ENCODE measurements around the gene ABCG2. TPM values are rescaled to one million over a fixed set of nuclear protein-coding genes. Genes with fewer than 3 reads are reported as not detected.
"Not testable (repeated sequence)": the region's sequence is repeated elsewhere in the genome, so short reads cannot be mapped to it uniquely, and the experiment has no call there.

ABCG2 gene
- total RNA-seq, 2 donors from 2014 or later = 0.31 to 4.0 TPM

DNA sequence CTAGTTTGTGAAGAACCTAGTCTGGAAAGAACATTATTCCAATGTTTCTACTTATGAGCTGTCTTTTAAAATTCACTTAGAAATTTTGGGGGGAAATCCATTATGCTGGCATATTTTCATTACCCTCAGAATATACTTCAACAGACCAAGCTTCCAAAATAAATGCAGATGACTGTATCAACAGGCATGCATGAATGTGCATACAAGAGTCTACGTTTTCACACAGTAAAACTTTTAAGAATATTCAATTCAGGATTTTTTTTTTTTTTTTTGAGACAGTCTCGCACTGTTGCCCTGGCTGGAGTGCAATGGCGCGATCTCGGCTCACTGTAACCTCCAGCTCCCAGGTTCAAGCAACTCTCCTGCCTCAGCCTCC lies 49.7 kb downstream of the ABCG2 start:
- 95 to 100% methylated on average over 3 to 5 of the region's 5 CpGs for WGBS, 2 experiments (ENCODE audit: insufficient coverage in 1 of 2, insufficient read length in 1 of 2)
- Mint-ChIP-seq H3K27ac (no peak overlapping the region), H3K4me1 (no peaks in the 10 kb centered on the region), H3K4me3 (no peak overlapping the region), H3K27me3 (ENCODE audit: insufficient read depth) (no peaks in the 10 kb centered on the region), H3K36me3 (ENCODE audit: low read depth) (no peaks in the 10 kb centered on the region), H3K9me3 (no peaks in the 10 kb centered on the region)
- H3K27ac ChIP-seq (ENCODE audit: low read depth, low read length) = no peak overlapping the region
- no peaks in the 10 kb centered on the region for H3K4me1 ChIP-seq (ENCODE audit: control insufficient read depth, insufficient read depth, low read length)
- no peak overlapping the region for H3K4me3 ChIP-seq (ENCODE audit: low read length)
- H3K9ac ChIP-seq (ENCODE audit: extremely low read depth, low read length, poor library complexity, severe bottlenecking) = no peak overlapping the region
- H3K27me3 ChIP-seq (ENCODE audit: control insufficient read depth, insufficient read depth, low read length, poor library complexity, severe bottlenecking) = no peaks in the 10 kb centered on the region
- no peak for DNase-seq
- no peaks in the 10 kb centered on the region for H3K9me3 ChIP-seq (ENCODE audit: control insufficient read depth, low read length)
- TF ChIP-seq, protein P1, sequence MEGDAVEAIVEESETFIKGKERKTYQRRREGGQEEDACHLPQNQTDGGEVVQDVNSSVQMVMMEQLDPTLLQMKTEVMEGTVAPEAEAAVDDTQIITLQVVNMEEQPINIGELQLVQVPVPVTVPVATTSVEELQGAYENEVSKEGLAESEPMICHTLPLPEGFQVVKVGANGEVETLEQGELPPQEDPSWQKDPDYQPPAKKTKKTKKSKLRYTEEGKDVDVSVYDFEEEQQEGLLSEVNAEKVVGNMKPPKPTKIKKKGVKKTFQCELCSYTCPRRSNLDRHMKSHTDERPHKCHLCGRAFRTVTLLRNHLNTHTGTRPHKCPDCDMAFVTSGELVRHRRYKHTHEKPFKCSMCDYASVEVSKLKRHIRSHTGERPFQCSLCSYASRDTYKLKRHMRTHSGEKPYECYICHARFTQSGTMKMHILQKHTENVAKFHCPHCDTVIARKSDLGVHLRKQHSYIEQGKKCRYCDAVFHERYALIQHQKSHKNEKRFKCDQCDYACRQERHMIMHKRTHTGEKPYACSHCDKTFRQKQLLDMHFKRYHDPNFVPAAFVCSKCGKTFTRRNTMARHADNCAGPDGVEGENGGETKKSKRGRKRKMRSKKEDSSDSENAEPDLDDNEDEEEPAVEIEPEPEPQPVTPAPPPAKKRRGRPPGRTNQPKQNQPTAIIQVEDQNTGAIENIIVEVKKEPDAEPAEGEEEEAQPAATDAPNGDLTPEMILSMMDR (conservative IDR thresholded peaks at IDR 0.05) = no peak
- no peaks in the 10 kb centered on the region for H3K36me3 ChIP-seq (ENCODE audit: control insufficient read depth, insufficient read depth, low read length)

DNA sequence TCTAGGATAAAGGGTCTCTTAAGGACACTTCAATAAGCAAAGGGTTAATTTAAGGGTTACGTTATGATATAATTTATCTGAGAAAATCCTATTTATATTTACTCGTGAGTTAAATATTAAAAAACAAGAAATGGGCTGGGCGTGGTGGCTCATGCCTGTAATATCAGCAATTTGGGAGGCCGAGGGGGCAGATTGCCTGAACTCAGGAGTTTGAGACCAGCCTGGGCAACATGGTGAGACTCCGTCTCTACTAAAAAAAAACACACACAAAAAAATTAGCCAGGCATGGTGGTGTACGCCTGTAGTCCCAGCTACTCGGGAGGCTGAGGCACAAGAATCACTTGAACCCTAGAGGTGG lies 50.4 kb downstream of the ABCG2 start:
- WGBS, 2 experiments (ENCODE audit: insufficient coverage in 1 of 2, insufficient read length in 1 of 2) = 89 to 95% methylated on average over 3 to 7 of the region's 7 CpGs
- H3K27me3 ChIP-seq (ENCODE audit: control insufficient read depth, insufficient read depth, low read length, poor library complexity, severe bottlenecking); H3K36me3 ChIP-seq (ENCODE audit: control insufficient read depth, insufficient read depth, low read length); H3K4me1 Mint-ChIP-seq; H3K4me3 Mint-ChIP-seq; DNase-seq; H3K9me3 ChIP-seq (ENCODE audit: control insufficient read depth, low read length); H3K36me3 Mint-ChIP-seq (ENCODE audit: low read depth); H3K27me3 Mint-ChIP-seq (ENCODE audit: insufficient read depth); H3K4me1 ChIP-seq (ENCODE audit: control insufficient read depth, insufficient read depth, low read length); H3K27ac Mint-ChIP-seq; H3K9ac ChIP-seq (ENCODE audit: extremely low read depth, low read length, poor library complexity, severe bottlenecking); H3K4me3 ChIP-seq (ENCODE audit: low read length); H3K27ac ChIP-seq (ENCODE audit: low read depth, low read length); H3K9me3 Mint-ChIP-seq: not testable (repeated sequence)

DNA sequence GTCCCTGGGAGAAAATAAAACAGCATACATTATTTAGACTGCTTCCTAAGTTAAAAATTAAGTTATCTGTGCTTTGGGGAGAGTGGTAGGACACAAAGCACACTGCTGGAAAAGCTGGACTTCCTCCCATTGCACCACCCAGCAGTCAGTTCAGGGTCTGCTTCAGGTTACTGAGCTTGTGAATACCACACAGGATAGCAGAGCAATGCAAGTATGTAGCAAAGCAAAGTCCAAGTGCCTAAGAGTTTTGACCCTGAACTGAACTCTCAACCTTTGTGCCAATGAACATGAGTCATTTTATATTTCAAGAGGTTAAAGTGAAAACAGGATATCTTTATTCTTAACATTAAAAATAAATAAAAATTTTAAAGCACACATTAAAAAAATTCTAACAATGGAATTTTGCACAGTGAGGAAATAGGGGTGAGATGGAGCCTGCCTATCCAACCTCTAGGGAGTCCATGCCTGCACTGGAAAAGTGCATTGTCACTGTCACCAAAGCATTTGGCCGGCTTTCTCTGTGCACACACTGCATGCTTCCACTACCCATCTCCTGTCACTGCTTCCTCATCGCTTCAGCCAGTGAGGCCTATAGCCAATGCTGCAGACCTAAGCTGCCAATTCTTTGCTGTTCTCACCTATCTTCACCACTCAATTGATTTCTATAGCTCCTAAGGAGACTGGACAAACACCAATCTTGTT lies 50.9 kb downstream of the ABCG2 start:
- Histone ChIP-seq H3K9me3 (ENCODE audit: control insufficient read depth, low read length) (no peaks in the 10 kb centered on the region), H3K27me3 (ENCODE audit: control insufficient read depth, insufficient read depth, low read length, poor library complexity, severe bottlenecking) (no peaks in the 10 kb centered on the region), H3K4me1 (ENCODE audit: control insufficient read depth, insufficient read depth, low read length) (no peaks in the 10 kb centered on the region), H3K9ac (ENCODE audit: extremely low read depth, low read length, poor library complexity, severe bottlenecking) (no peak overlapping the region), H3K27ac (ENCODE audit: low read depth, low read length) (no peak overlapping the region), H3K36me3 (ENCODE audit: control insufficient read depth, insufficient read depth, low read length) (no peaks in the 10 kb centered on the region), H3K4me3 (ENCODE audit: low read length) (no peak overlapping the region)
- Mint-ChIP-seq H3K9me3 (no peaks in the 10 kb centered on the region), H3K4me3 (no peak overlapping the region), H3K27me3 (ENCODE audit: insufficient read depth) (no peaks in the 10 kb centered on the region), H3K4me1 (no peaks in the 10 kb centered on the region), H3K27ac (no peak overlapping the region), H3K36me3 (ENCODE audit: low read depth) (no peaks in the 10 kb centered on the region)
- 83 to 92% methylated on average over 2 of the region's 2 CpGs for WGBS, 2 experiments (ENCODE audit: insufficient coverage in 1 of 2, insufficient read length in 1 of 2)
- DNase-seq = no peak
- TF ChIP-seq, protein P1 (conservative IDR thresholded peaks at IDR 0.05) = no peak

DNA sequence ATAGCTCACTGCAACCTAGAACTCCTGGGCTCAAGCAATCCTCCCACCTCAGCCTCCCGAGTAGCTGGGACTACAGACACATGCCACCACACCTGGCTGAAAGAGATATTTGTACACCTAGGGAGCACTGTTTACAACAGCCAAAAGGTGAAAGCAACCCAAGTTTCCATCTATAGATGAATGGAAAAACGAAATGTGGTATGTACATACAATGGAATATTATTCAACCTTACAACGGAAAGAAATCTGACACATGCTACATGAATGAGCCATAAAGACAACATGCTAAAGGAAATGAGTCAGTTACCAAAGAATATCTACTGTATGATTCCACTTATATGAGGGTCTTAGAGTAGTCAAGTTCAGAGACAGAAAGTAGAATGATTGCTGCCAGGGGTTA lies 52.2 kb downstream of the ABCG2 start:
- Histone ChIP-seq H3K4me1 (ENCODE audit: control insufficient read depth, insufficient read depth, low read length) (no peaks in the 10 kb centered on the region), H3K36me3 (ENCODE audit: control insufficient read depth, insufficient read depth, low read length) (no peaks in the 10 kb centered on the region), H3K27me3 (ENCODE audit: control insufficient read depth, insufficient read depth, low read length, poor library complexity, severe bottlenecking) (no peaks in the 10 kb centered on the region), H3K27ac (ENCODE audit: low read depth, low read length) (no peak overlapping the region), H3K4me3 (ENCODE audit: low read length) (no peak overlapping the region), H3K9me3 (ENCODE audit: control insufficient read depth, low read length) (no peaks in the 10 kb centered on the region), H3K9ac (ENCODE audit: extremely low read depth, low read length, poor library complexity, severe bottlenecking) (no peak overlapping the region)
- 91 to 100% methylated on average over 1 to 2 of the region's 3 CpGs for WGBS, 2 experiments (ENCODE audit: insufficient coverage in 1 of 2, insufficient read length in 1 of 2)
- no peaks in the 10 kb centered on the region for H3K27me3 Mint-ChIP-seq (ENCODE audit: insufficient read depth)
- no peak overlapping the region for H3K4me3 Mint-ChIP-seq
- no peaks in the 10 kb centered on the region for H3K4me1 Mint-ChIP-seq
- DNase-seq = no peak
- H3K36me3 Mint-ChIP-seq (ENCODE audit: low read depth) = no peaks in the 10 kb centered on the region
- H3K27ac Mint-ChIP-seq = no peak overlapping the region
- TF ChIP-seq, protein P1 (conservative IDR thresholded peaks at IDR 0.05) = no peak
- no peaks in the 10 kb centered on the region for H3K9me3 Mint-ChIP-seq
